Measurements from ENCODE around the gene GOT1.
A peak's percentile ranks its signal among the peaks of the same experiment; 100 is the strongest.

GOT1 gene

DNA sequence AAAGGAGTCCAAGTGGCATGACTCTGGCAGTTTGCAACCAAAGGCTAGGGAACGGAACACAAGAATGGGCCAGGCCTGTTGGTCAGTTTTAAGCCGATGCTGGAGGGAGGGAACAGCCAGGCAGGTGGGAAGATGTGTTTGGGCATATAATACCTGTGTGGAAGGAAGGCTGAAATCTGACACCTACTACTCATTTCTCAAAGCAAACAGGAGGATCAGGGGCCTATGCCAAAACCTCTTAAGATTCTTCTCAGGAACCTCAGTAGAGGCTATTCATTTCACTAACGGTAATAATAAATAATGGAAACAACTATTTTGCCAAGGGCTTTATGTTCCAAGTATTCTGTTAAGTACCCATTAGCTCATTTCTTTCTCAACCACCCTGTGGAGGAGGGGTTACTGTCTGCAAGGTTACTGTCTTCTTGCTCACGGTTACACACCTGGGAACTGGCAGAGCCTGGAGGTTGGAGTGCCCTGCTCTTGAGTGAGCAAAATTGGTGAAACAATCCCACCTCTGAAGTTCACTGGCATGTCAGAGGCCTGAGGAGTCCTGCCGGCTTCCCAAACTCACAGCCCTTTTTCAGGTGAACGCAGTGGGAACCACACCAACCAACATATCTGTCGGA, 35.5 kb downstream of the GOT1 start:
- FAIRE-seq = no peak

DNA sequence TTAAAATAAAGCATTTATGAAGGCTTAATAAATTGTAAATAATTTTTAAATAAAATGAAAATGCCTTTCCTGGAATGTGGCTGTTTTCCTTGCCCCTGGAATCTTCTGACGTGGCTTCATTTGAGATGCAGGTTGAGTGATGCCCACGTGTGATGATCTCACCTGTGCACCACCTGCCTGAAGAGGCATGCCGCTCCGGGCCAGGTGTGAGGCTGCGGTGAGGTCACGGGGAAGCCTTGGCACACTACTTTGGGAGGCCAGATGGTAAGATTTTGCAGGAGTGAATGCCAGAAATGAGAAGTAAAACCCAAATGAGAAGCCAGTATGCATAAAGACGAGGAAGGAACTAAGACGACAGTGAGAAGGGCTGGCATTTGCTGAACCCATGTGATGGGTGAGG, 36.2 kb downstream of the GOT1 start:
- FAIRE-seq = no peak

DNA sequence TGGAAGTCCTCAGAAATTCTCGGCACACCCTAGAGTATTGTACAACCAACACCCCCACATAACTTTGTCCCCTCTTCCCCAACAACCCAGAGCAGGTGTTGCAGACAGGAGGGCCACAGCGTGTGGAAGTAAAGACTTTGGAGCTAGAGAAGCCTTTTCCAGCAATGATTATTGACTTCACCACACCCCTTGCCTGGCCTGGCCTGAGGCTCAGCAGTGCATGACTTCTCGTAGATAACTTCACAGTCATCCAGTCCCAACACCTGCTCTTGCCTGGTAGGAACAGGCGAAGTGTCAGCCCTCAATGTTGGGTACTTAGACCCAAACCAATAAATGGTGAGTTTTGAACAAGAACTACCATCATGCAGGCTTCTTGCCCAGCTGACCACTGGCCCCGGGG, 36.7 kb downstream of the GOT1 start:
- FAIRE-seq = no peak

DNA sequence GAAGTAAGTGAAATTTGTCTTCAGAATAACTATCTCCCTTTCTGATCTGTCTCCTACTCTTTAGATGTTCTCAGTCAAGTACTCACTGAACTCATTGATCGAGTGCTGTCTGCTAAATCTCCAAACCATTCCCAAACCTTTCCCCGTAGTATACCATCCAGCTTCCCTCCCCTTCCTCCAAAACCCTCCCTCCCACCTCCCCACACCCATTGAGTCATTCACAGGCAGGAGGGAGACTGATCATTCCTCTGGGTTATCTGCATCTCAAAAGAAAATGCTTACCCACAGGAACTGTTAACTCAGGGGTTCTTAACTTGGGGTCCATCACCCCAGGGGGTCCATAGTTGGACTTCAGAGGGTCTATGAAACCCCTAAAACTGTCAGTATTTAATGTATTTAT, 37.4 kb downstream of the GOT1 start:
- FAIRE-seq = no peak

DNA sequence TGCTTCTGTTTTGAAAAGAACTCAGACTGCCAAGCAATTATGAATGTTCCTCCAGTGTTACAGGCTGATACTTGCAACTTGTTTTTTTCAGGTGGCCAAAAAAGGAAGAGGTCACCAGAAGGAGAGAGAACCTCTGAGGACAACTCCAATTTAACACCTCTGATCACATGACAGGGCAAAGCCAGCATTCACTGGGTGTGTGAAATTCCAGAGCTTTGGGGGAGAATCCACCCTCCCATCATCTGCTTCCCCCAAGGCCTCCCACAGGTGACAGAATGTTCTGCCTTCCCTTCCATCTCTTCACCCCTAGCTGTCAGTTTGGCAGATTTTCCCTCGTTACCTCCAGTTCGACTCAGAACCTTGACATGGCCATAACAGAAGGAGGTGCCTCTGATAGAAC, 39.1 kb downstream of the GOT1 start:
- FAIRE-seq = no peak

DNA sequence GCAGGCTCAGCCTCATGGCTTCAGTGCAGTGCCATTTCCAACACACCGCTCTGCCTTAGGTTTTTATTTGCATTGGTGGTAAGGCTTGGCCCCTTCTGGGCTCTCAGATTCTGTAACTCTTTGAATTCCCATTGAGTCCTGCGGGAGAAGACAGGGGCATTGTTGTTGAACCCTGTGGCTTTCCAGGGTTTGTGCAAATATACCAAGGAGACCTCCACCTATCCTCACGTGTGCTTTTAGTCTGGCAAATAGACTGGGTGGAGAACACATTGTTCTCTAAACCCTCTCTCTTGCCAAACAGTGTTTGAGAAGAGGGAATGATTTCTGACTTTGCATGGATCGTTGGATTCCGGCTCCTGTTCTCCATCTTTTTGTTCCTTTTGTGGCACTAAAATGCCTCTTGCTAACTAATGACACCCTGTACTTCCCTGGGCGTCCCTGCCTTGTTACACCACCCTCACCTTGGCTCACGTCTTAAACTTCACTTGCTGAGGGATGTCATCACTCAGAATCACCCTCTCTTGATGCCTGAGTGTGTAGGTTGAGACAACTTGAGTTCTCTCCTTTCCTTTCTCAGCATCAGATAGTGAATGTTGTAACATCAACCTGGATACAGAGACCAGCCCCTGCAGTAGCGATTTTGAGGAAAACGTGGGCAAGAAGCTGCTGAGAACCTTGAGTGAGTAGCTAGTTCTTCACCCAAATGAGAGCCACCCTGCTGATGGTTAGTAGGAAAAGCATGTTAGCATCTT, 40.5 kb downstream of the GOT1 start:
- no peak for FAIRE-seq

DNA sequence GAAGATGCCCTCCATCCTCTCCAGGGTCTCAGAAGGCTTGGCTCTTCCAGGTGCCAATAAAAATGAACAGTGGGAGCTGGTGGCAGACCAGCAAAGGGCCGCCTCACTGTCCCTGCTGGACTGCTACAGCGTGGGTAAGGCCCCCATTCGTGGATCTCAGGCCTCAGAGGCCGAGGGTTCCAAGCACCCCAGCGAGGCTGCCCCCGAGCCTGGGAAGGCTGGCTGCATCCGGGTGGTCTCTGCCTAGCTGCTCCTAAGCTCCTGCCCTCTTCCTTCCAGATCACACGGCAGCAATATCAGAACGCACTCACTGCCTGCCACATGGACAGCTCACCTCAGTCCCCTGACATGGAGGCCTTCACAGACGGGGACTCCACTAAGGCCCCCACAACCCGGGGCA, 42.9 kb downstream of the GOT1 start:
- FAIRE-seq = no peak

DNA sequence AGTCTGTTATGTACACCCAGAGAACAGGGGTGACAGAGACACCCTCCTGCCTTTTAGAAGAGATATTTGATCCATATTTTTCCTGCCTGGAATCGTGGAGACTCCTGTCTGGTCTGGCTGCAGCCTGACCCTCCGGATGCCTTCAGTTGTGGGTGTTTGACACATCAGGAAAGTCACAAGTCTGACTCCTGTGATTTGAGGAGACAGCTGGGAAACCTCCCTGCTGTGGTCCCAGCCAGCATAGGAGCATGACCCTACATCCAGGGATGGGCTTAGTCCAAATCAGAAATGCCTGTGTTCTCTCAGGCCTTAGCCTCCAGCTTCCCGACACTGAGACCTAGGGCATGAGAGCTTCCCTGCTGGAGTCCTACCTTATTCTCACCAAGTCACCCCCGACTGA, 43.4 kb downstream of the GOT1 start:
- no peak for FAIRE-seq

DNA sequence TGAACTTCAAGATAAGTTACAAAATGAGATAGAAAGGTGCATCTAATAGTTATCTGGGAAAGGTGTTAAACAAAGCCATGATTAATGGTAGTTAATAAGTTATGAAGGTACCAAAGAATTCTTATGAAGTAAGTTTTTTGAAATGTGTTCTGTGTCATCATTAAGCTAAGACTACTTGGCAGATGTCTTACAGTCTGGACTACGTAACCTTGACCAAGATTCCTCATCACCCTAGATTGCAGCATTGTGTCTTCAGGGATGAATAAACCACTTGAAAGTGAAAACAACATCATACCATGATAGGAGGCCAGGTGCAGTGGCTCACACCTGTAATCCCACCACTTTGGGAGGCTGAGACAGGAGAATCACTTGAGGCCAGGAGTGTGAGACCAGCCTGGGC, 48.2 kb downstream of the GOT1 start:
- FAIRE-seq = no peak

DNA sequence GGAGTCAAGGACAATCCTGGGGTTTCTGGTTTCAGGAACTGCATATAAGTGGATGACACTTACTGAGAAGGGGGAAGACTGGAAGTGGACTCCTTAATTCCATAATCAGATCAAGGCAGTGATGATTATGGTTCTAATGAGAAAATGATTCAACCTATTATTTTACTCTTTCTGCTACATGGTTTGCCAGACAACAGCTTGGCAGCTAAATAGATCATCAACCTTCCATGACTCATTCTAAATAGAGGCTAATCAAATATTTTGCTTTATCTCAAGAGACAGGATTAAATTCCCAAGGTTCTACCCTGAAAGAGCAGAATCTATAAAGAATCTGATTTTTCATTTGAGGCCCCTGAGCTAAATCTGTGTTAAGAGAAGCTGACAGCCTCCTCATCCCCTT, 55.0 kb downstream of the GOT1 start:
- FAIRE-seq = peak; percentile 82

DNA sequence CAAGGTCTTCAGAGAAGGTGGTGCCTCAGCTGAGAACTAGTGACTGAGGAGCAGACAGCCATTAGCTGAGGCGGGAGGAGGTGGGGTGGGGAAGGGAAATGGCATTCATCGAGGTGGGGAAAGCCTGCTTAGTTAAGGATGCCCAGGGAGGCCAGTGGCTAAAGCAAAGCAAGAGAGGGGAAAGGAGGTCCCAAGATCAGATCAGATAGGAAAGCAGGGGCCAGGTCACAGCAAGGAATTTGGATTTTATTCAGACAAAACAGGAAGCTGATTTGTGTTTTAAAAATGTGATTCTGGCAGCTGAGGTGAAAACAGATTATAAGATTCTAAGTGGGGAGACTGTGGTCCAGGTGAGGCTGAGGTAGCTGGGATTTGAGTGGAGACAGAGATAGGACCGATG, 55.5 kb downstream of the GOT1 start:
- no peak for FAIRE-seq

DNA sequence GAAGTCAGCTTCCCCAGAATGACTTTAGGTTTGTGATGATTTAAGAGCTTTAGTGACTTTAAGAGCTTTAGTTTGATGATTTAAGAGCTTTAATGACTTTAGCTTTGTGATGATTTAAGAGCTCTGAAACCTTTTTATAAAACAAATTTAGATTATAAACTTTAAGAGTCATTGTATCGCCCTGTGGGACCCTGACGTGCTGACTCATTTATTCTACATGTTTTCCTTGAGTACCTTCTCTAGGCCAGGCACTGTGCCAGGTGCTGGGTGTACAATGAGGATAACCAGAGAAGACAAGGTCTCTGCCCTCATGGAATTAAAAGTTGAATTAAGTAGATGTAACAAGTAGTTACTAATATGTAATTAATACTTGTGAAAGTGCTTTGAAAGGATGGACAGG, 55.9 kb downstream of the GOT1 start:
- FAIRE-seq = no peak

DNA sequence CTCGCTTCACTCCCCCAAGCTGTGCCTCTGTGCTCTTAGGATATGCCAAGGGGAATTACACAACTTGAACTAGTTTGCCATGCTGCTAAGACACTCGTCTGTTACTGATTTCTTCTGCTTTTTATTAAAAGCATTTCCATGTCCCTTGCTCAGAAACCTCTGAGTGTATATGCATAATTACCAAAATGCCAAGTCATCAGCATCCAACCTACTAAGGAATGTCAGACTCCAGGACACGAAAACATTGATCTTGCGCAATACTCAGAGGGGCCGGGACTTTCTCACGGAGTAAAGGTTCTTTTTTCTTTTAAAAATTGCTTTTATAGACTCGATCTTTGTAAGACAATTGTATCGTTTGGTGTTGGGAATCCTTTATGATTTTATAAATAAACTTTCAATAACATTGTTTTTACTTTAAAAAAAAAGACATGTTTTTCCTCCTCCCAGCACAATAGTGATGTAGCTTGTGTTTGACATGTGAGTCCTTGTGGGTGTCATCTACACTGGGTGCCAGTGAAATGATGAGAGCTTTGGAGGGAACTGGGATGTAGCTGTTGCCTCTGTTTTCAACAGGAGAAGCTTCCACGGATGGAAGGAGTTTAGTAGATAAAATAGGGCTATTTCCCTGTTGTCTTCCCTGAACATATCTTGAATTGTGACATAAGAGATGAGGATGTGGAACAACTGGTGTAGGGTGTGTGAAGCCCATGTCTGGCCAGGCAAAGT, 57.7 kb downstream of the GOT1 start:
- FAIRE-seq = no peak

DNA sequence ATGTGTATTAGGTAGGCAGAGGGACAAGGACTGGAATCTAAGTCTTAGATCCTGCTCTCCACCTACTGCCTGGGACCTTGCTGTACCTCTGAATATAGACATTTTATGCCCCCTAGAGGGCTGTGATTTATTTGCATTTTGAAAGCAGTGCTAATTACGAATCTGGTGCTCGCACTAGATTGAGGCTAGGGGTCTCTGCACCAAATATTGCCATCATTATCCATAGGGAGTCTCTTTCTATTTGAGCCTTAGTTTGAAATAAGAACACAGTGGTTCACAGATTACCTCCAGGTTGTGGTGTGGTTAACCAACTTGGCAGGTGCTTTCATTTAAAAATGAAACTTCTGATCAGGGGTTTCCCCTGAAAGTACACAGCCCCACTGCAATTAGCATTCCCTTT, 59.4 kb downstream of the GOT1 start:
- FAIRE-seq = peak; percentile 88

DNA sequence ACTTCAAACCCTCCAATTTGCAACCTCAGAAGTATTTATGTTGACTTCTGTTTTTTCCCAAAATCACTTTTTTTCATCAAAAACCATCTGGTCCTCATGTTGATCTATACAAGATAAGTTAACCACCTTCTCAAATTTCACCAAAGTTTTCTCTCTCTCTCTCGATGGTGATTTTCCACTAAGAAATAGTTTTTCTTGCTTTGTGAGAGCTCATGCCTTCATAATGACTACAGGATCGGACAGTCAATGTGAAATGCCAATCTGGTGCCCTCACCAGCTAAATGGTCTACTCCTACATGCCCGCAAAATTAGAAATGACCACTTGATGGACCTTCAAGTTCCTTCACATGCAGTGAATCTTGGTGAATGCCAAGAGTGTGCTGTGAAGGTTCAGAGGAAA, 60.9 kb downstream of the GOT1 start:
- FAIRE-seq = no peak

DNA sequence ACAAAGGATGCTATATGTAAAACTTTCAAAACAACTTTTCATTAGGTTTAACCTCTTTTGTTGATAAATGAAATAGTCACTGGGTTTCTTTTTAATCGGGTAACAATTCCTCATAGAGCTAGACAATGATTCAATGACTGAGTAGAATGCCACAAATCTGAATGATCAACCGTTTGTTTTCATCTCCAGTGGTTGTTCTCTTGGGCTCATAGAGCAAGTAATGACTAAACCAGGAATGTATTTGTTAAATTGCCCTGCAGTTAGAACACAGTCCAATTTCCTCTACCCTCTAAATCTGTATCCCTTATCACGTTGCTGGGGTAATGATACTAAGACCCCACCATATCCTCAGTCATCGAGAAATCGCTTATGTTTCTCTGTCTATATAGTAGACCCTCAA, 61.3 kb downstream of the GOT1 start:
- FAIRE-seq = no peak

DNA sequence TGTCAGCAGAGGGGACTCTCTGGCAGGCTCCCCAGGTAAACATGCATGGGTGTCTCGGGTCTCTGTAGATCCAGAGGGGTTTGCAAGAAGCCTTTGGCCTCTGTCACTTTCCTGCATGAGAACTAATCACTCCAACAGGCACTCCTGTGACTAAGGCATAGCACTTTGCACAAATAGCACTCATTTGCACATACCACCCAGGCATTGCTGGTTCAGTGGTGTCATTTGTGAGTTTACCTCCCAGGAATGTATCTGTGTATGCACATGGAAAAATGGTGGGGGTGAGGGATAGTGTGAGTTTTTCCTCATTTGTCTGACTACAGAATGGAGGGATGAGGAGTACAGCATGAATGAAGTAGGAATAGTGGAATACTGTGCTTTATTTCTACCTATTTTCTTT, 61.8 kb downstream of the GOT1 start:
- FAIRE-seq = no peak

DNA sequence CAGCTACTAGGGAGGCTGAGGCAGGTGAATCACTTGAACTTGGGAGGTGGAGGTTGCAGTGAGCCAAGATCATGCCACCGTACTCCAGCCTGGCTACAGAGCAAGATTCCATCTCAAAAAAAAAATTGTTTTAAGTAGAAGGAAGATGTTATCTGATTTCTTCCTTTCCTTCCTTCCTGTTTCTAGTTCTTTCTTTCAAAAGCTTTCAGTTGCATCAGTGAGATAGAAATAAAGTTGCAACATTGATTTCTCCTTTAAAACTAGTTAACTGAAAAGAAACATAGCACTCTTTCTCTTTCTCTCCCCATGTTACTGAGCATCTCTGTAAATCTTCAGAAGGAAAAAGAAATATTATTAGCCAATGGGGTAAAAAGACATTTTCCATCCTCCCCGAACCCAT, 63.8 kb downstream of the GOT1 start:
- FAIRE-seq = no peak

DNA sequence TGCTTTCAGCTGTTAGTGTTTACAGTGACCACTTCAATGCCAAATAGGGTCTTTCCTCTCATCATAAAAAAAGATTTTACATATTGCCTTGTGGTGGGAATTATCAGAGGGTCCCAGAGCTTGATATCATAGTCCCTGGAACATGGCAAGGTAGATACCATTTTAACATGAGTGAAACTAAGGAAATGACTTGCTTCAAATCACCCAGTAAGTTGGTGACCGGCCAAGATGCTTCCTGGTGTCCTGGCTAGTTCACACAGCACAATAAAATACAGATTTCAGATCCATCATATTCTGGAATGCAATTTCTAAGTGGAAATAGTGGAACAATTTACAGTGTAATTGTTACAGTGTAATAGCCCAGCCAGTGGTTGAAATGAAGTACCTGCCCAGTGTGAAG, 64.7 kb downstream of the GOT1 start:
- no peak for FAIRE-seq

DNA sequence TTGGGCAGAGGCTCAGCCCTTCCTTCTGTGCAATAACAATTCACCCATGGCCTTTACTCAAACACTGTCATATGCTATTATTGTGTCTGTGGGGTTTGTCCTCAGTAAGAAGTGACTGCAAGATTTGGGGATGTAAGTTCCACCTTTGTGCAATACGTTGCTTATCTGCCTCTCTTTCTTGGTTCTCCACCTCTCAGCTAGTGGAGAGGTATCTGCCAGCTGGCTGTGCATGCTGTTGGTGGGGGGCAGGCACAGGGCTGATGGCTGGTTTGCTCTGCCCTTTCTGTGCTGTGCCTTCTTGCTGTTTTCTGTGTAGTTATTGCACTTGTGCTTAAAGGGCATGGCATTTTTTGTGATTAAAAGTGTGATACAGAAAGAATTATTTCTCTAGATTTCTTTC, 65.1 kb downstream of the GOT1 start:
- no peak for FAIRE-seq

DNA sequence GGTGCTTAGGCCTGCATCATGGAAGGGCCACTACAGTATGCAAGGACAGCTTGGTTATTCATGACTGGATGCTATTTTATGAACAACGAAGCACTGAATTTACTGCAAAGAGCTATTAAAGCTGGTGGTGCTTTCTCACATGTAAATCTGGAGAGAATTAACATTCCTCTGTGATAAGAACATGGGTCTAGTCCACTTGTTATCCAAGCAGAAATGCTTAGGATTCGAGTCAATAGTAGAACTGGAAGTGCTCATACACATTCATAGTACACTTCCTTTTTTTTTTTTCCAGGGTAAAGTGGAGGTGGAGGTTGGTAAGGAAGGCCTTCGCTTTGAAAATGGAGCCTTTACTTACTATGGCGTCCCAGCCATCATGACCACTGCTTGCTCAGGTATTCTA, 66.3 kb downstream of the GOT1 start:
- FAIRE-seq = no peak

DNA sequence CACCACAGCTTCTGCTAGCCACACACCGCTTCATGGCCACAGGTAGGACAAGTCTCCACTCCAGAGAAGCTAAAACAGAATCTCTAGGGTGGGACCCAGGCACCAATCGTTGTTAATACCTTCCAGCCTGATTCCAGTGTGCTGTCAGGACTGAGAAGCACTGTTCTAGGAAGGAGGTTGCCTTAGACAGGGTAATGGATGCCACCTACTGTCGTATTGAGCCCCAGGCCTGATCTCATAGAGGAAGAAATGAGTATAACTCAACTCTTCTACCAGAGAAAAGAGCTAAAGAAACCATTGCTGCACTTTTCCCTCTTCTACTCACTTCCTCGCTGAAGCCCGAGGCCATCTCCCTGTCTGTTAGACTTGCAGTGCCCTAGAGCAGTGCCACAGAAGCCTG, 69.5 kb downstream of the GOT1 start:
- no peak for FAIRE-seq

DNA sequence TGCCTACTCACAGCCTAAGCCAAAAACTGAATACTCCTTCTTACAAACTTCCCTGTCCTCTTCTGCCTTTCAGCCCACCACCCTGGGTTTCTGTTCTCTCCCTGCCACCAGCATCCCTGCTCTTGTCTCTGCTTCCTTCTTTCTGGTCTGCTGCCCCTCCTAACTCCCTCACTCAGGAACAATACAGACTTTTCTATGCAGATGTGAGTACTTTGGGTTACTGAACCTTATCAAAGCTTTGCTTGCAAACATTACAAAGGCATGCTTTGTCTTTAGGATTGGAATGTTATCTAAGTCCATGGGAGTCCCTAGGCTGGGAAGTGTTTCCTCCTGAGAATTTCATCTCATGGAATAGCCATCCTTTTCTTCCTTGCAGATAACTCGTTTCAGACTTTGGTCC, 72.3 kb downstream of the GOT1 start:
- FAIRE-seq = no peak

DNA sequence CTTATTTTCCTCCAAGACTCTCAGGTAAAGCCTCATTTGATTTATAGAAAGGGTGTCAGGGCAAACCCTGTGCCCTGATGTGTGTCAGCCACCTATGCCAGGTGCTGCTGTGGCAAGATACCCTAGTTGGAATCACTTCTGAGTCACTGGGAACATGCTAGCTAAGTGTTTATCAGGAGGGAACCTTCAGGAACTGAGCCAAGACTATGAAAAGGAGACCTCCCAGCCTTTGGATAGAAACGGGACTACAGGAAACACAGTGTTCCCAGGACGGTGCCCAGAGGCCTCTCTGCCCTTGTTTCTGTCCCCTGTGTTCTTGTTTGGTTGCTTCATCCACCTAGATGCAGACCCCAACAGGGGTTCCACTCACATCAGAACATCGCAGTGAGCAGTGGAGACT, 72.7 kb downstream of the GOT1 start:
- no peak for FAIRE-seq

DNA sequence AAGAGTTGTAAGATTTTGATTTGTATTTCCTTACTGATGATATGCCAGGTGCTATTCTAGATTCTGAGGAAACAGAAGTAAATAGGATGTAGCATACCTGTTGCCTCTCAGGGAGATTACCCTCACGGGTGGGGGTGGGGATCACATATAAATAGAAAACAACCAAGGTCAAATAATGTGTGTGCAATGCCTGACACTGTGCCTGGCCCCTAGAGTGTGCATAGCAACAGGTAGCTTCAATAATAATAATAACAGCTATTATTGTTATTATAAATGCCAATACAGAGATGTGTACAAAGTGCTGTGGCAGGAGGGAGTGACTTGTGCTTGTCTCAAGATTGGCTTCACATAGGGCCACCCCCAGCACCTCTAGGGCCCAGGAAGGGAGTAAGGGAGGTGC, 77.2 kb downstream of the GOT1 start:
- no peak for FAIRE-seq

Measured in islet of Langerhans (tissue), 1 donor.